ENCODE results near the gene KRTAP29-1. TPM values are rescaled to one million over a fixed set of nuclear protein-coding genes. Genes with fewer than 3 reads are reported as not detected.

The KRTAP29-1 gene
- total and polyA plus RNA-seq, 11 donors = not detected

GRCh38 chr17:41325126-41325525 is 22.5 kb upstream of the KRTAP29-1 start:
- ATAC-seq = no peak
- no peak overlapping the region for H3K27ac ChIP-seq
- H3K36me3 ChIP-seq = no peaks in the 10 kb centered on the region
- WGBS, 4 donors = 80 to 84% (median 82%) methylated on average over 8 to 10 of the region's 10 CpGs
- peaks cover 0 to 6% (median under 1%) of the 10 kb centered on the region in 12 donors for H3K9me3 ChIP-seq
- intact Hi-C loops (cut with DNase I) = loop anchor here in 6 of 10 donors (5.0 to 10.0 kb wide), 6 partner anchors 60 to 520 kb away; partner anchors contain the start of gene KRTAP9-6 (in 1 of the 6)
- DNase-seq = no peak
- no peaks in the 10 kb centered on the region for H3K27me3 ChIP-seq
- TF ChIP-seq CTCF (IDR thresholded peaks at IDR 0.05) (no peak), POLR2A (IDR thresholded peaks at IDR 0.05) (no peak)
- H3K4me3 ChIP-seq = no peak overlapping the region
- no peaks in the 10 kb centered on the region for H3K4me1 ChIP-seq

DNA sequence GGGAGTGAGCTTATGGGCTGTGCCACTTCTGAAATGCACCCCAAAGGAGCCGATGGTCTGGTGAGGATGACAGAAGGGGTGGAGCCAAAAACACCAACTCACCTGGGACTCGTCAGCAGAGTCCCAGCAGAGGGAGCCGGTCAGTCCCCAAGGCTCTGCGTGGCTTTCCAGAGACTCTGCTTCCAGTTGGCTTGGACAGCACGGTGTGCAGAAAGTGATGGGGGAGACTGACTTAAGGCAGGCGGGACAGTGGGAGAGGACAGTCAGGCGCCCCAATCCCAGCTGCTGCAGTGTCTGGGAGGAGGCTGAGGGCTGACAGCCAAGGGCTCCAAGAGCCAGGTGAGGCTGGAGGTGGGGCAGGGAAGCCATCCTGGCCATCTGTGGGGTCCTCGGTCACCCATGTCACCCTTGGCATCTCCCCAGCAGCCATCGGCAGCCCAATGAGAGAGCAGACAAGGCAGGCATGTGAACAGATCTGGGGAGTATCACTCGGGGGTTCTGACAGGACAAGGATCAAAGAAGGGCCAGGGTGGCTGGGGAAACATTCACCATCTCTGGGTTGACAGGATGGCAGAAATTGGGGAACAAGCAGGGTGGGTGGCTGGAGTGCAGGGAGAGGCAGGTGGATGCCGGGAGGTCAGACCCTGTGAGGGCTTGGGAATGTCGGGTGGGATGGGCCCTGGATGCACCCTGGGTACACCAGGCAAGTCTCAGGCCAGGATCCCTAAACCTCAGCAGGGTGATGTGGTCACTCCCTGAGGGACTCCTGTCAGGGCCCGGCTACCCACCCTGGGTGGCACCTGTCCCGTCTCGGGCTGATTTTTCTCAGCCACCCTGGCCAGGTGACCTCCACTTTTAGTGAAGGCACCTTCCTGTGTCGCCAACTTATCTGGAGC is 21.8 kb upstream of the KRTAP29-1 start:
- Histone ChIP-seq H3K9me3 (peaks cover 0 to 13% (median 7%) of the 10 kb centered on the region in 12 donors), H3K36me3 (no peaks in the 10 kb centered on the region), H3K4me3 (no peak overlapping the region), H3K27me3 (no peaks in the 10 kb centered on the region), H3K4me1 (no peaks in the 10 kb centered on the region), H3K27ac (no peak overlapping the region)
- intact Hi-C loops (cut with DNase I) = loop anchor here in 7 of 10 donors (5.0 to 10.0 kb wide), 6 partner anchors 60 to 520 kb away; partner anchors contain the start of gene KRTAP9-6 (in 1 of the 7)
- ATAC-seq (peak in 1 of 4 donors; percentile 27), DNase-seq (no peak)
- TF ChIP-seq CTCF (IDR thresholded peaks at IDR 0.05) (peak in 2 of 12 donors; percentile 14 to 23), POLR2A (IDR thresholded peaks at IDR 0.05) (no peak)
- WGBS, 4 donors = 57 to 67% (median 60%) methylated on average over 16 of the region's 16 CpGs

DNA sequence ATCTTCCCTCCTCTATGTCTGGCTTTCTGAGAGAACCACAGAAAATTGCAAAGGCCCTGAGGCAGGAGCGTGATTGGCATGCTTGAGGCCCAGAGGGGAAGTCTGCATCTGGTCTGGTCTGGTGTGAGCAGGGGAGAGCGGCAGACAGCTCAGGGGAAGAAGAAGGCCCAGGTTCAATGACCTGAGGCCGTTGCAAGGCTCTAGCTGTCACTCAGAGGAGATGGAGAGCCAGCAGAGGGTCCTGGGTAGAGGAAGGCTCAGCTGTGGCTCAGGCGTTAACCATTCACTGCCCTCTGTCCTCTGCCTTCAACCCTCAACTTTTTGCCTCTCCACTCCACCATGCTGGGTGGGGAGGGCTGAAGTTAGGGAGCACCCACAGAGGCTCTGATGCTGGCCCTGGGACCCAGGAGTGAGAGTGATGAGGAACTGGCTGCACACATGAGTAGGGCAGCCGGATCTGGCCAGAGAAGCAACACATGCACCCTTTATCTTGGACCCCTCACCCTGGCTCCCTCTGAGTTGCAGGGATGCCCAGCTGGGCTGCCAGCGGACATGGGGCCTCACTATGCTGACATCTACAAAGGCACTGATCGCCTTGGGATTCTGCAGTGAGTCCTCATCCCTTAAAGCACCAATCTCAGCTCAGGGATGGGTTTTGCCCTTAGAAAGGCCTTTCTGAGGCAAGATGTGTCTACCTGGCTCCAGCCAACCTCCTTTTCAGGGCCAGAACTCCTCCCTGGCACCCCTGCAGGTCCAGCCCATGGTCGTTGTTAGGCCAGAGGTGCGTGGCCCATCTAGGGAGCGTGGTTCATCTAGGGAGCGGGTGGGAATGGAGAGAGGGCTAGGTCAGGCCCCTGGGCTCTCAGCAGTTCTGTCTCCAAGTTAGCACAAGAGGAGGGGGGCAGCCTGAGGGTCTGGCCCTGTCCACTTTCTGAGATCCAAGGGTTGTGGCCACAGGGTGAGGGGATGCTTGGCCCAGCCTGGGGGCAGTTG is 20.5 kb upstream of the KRTAP29-1 start:
- Histone ChIP-seq H3K9me3 (peaks cover 0 to 16% (median 9%) of the 10 kb centered on the region in 12 donors), H3K4me3 (no peak overlapping the region), H3K4me1 (no peaks in the 10 kb centered on the region), H3K27me3 (no peaks in the 10 kb centered on the region), H3K27ac (no peak overlapping the region), H3K36me3 (no peaks in the 10 kb centered on the region)
- ATAC-seq = no peak
- intact Hi-C loops (cut with DNase I) = loop anchor here in 6 of 10 donors (1.0 to 10.0 kb wide), 8 partner anchors 58 to 520 kb away; partner anchors contain the start of gene KRTAP9-6 (in 1 of the 6)
- TF ChIP-seq CTCF (IDR thresholded peaks at IDR 0.05) (no peak), POLR2A (IDR thresholded peaks at IDR 0.05) (no peak)
- no peak for DNase-seq
- 82 to 88% (median 85%) methylated on average over 8 to 11 of the region's 11 CpGs for WGBS, 4 donors
